Astrocyte (in vitro differentiated cells and primary cell): ENCODE results near the gene HIBADH.

ENCODE experiments used
- EZH2 ChIP-seq: IDR thresholded peaks from 2 replicates; pipeline ENCODE4 v1.6.1; 2012; ENCODE audit warnings: mild to moderate bottlenecking, low read length, inconsistent platforms; ENCODE audit not compliant: insufficient read depth
- TF ChIP-seq, protein P1 (sequence below): IDR thresholded peaks from 2 replicates; pipeline ENCODE4 v1.5.1; 2011; ENCODE audit warnings: low read depth, mild to moderate bottlenecking, inconsistent platforms, low read length, moderate library complexity; ENCODE audit not compliant: insufficient read depth

DNA sequence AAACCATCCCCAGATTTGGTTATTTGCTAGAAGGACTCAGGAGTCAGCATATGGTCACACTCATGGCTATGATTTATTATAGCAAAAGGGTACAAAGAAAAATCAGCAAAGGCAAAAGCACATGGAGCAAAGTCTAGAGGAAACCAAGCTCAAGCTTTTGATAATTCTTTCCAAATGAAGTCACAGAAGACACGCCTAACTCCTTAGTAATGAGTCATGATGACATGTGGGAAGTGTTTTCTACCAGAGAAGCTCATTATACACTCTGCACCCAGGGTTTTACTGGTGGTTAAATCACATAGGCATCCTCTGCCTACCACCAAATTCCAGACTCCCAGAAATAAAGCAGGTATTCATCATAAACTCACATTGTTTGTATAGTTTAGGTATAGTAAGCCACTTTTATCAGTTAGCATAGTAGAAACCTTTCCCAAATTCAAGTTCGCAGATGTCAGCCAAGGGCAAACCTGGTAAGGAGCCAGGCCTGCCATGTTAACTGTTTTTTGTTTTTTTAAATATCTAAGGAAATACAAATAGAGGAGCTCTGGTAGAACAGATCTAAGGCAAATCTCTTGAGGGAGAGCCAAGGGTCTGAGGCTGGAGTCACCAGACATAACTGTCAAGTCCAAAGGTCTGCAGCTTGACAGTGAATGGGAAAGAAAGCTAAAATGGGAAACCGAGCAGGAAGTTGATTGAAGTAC lies 15.4 kb upstream of the HIBADH start:
- no peak for TF ChIP-seq EZH2
- TF ChIP-seq, protein P1, sequence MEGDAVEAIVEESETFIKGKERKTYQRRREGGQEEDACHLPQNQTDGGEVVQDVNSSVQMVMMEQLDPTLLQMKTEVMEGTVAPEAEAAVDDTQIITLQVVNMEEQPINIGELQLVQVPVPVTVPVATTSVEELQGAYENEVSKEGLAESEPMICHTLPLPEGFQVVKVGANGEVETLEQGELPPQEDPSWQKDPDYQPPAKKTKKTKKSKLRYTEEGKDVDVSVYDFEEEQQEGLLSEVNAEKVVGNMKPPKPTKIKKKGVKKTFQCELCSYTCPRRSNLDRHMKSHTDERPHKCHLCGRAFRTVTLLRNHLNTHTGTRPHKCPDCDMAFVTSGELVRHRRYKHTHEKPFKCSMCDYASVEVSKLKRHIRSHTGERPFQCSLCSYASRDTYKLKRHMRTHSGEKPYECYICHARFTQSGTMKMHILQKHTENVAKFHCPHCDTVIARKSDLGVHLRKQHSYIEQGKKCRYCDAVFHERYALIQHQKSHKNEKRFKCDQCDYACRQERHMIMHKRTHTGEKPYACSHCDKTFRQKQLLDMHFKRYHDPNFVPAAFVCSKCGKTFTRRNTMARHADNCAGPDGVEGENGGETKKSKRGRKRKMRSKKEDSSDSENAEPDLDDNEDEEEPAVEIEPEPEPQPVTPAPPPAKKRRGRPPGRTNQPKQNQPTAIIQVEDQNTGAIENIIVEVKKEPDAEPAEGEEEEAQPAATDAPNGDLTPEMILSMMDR: no peak
